ENCODE measurements around the gene ZBED3. TPM values are rescaled to one million over a fixed set of nuclear protein-coding genes. Genes with fewer than 3 reads are reported as not detected.

Gene ZBED3
- total and polyA plus RNA-seq, 9 of the 15 experiments (the other 6 are each of a cell fraction or from before 2014, with no cell fraction given): 0.01 to 0.03 (median 0.01) TPM; not detected in 5

DNA sequence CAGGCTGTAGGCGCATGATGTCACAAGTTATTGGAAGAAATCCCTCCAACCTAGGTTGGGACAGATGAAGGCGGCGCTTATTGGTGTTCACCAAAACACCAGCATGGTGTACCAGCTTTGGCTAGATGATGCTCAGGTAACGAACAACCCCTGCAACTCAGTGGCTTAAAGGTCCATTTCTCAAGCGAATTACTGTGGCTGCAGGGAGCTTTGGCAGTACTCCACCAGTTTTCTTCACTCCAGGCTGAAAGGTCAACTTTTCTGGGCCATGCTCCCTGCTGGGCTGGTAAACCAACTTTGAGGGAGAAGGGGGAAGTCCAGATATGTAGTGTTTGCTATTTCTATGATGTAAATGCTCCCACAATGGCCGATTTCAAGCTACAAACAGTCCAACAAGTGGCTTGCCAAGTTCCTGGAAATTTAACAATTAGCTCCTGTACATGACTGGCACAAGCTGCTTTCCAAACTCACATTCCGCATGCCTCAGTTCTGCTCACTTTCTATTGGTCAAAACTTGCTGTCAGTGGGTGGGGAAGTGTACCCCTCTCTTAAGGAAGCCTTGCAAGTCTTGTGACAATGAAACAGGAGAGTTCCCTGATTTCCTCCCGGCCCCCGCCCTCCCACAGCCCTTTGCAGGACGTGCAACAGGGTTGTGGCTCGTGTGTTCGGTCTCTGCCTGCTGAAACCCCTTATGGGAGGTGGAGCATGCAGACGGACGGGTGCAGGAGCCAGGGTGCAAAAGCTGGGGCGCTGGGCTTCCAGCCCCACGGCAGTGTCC, 588 bp upstream of the ZBED3 start:
- no TSS peak for BruUV-seq (replicated peaks)
- POLR2A ChIA-PET: interaction anchor here (0.7 to 0.8 kb wide), 2 partner anchors 219 to 240 kb away, joined by 3 to 4 read pairs; no protein-coding TSS in a partner anchor
- Histone ChIP-seq H3K9ac (ENCODE audit: insufficient read depth in 1 of 2, low read depth in 2 of 2, low read length in 2 of 2) (no peak overlapping the region), H4K20me1 (replicated peaks; ENCODE audit: control insufficient read depth, insufficient read depth, low read length) (no peaks in the 10 kb centered on the region), H3K4me2 (ENCODE audit: insufficient read depth, low read length) (no peak overlapping the region), H3K9me3 (replicated peaks; ENCODE audit: control insufficient read depth, insufficient read depth, low read depth, low read length) (no peaks in the 10 kb centered on the region; the same call in 1 of the 2 replicates), H3K4me1 (replicated peaks in 1 of 2; ENCODE audit: control insufficient read depth in 2 of 2, insufficient read depth in 2 of 2, low read length in 2 of 2) (peaks cover 0 to 5% of the 10 kb centered on the region in 2 experiments; a peak in 1 of 5 replicates), H3K9me1 (ENCODE audit: control insufficient read depth, insufficient read depth, low read length) (no peaks in the 10 kb centered on the region), H3K79me2 (ENCODE audit: control insufficient read depth, insufficient read depth, low read length) (no peaks in the 10 kb centered on the region), H3K4me3 (no peak overlapping the region), H3K27me3 (ENCODE audit: control insufficient read depth in 2 of 2, insufficient read depth in 2 of 2, low read length in 2 of 2) (peaks cover 3 to 20% of the 10 kb centered on the region in 2 experiments; a peak in 4 of 5 replicates), H3K27ac (ENCODE audit: extremely low read depth, low read depth, low read length) (no peak overlapping the region), H2AFZ (ENCODE audit: low read depth, low read length) (no peak overlapping the region), H3K36me3 (ENCODE audit: control insufficient read depth, insufficient read depth, low read length) (no peaks in the 10 kb centered on the region)
- no peak for TF ChIP-seq FOSL1 (tag; conservative IDR thresholded peaks at IDR 0.05)
- TF ChIP-seq, protein P1, sequence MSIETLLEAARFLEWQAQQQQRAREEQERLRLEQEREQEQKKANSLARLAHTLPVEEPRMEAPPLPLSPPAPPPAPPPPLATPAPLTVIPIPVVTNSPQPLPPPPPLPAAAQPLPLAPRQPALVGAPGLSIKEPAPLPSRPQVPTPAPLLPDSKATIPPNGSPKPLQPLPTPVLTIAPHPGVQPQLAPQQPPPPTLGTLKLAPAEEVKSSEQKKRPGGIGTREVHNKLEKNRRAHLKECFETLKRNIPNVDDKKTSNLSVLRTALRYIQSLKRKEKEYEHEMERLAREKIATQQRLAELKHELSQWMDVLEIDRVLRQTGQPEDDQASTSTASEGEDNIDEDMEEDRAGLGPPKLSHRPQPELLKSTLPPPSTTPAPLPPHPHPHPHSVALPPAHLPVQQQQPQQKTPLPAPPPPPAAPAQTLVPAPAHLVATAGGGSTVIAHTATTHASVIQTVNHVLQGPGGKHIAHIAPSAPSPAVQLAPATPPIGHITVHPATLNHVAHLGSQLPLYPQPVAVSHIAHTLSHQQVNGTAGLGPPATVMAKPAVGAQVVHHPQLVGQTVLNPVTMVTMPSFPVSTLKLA (conservative IDR thresholded peaks at IDR 0.05): no peak
- TF ChIP-seq ZNF444 (CRISPR knock-in tag; IDR thresholded peaks at IDR 0.05): no peak
- no peak for TF ChIP-seq STAT5B (CRISPR knock-in tag; IDR thresholded peaks at IDR 0.05)
- TF ChIP-seq NR4A1 (CRISPR knock-in tag; IDR thresholded peaks at IDR 0.05): no peak
- TF ChIP-seq NR4A1 (tag; IDR thresholded peaks at IDR 0.05): no peak
- no peak for TF ChIP-seq SPI1 (IDR thresholded peaks at IDR 0.05; ENCODE audit: borderline replicate concordance, low read depth, low read length)
- no peak for TF ChIP-seq MXD1 (CRISPR knock-in tag; IDR thresholded peaks at IDR 0.05; ENCODE audit: borderline replicate concordance, poor library complexity, severe bottlenecking)
- no peak for TF ChIP-seq SMARCC2 (IDR thresholded peaks at IDR 0.05; ENCODE audit: low read depth)
- no peak for TF ChIP-seq PRPF4 (IDR thresholded peaks at IDR 0.05; ENCODE audit: insufficient read depth, low read depth, low read length, poor library complexity, severe bottlenecking)
- TF ChIP-seq FIP1L1 (IDR thresholded peaks at IDR 0.05; ENCODE audit: low read depth, low read length, poor library complexity, severe bottlenecking): no peak
- no peak for TF ChIP-seq FOXP4 (CRISPR knock-in tag; IDR thresholded peaks at IDR 0.05; ENCODE audit: borderline replicate concordance)
- TF ChIP-seq CREB1 (IDR thresholded peaks at IDR 0.05): no peak
- TF ChIP-seq CREB1 (CRISPR knock-in tag; IDR thresholded peaks at IDR 0.05): no peak
- TF ChIP-seq ZNF561 (CRISPR knock-in tag; conservative IDR thresholded peaks at IDR 0.05): no peak
- WGBS (ENCODE audit: insufficient coverage, low coverage, missing lambda C conversion rate): 16% methylated on average over 16 of the region's 16 CpGs
- ATAC-seq: no peak
- no peak for FAIRE-seq
- DNase-seq (ENCODE audit: extremely low read depth in 1 of 4, low spot score in 3 of 4): no peak
- intact Hi-C loops (cut with micrococcal nuclease) (no loop called here), in situ Hi-C loops (cut with MboI) (no loop called here)
- CTCF ChIA-PET (ENCODE audit: low intra/inter-chr PET ratio): no interaction called here

Measured in K562 (cell line).